Nephron progenitor cell (in vitro differentiated cells): ENCODE measurements around the gene CREB5.

ENCODE experiments used
- DNase-seq: peaks from one replicate; pipeline ENCODE4 v3.0.0; 2021
- H3K27ac Mint-ChIP-seq: 2 replicates; pipeline ENCODE4 v1.8.0; 2021; ENCODE audit warnings: mild to moderate bottlenecking, moderate library complexity, mixed read lengths
- H3K27me3 Mint-ChIP-seq: 2 replicates; pipeline ENCODE4 v1.8.0; 2021; ENCODE audit warnings: mild to moderate bottlenecking, low read depth, mixed read lengths; ENCODE audit not compliant: poor library complexity
- H3K36me3 Mint-ChIP-seq: 2 replicates; pipeline ENCODE4 v1.8.0; 2021; ENCODE audit warnings: low read depth, mixed read lengths
- H3K4me1 Mint-ChIP-seq: 2 replicates; pipeline ENCODE4 v1.8.0; 2021; ENCODE audit warnings: mixed read lengths
- H3K4me3 Mint-ChIP-seq: 2 replicates; pipeline ENCODE4 v1.8.0; 2021; ENCODE audit warnings: mild to moderate bottlenecking, moderate library complexity, mixed read lengths
- H3K9me3 Mint-ChIP-seq: 2 replicates; pipeline ENCODE4 v1.8.0; 2021; ENCODE audit warnings: mild to moderate bottlenecking, moderate library complexity, mixed read lengths
- TF ChIP-seq, protein P1 (sequence below): fragments of 200-600 bp; sonication (generic); IDR thresholded peaks from 2 replicates; pipeline ENCODE4 v1.5.0; 2021; ENCODE audit warnings: antibody characterized with exemption

CREB5 gene

DNA sequence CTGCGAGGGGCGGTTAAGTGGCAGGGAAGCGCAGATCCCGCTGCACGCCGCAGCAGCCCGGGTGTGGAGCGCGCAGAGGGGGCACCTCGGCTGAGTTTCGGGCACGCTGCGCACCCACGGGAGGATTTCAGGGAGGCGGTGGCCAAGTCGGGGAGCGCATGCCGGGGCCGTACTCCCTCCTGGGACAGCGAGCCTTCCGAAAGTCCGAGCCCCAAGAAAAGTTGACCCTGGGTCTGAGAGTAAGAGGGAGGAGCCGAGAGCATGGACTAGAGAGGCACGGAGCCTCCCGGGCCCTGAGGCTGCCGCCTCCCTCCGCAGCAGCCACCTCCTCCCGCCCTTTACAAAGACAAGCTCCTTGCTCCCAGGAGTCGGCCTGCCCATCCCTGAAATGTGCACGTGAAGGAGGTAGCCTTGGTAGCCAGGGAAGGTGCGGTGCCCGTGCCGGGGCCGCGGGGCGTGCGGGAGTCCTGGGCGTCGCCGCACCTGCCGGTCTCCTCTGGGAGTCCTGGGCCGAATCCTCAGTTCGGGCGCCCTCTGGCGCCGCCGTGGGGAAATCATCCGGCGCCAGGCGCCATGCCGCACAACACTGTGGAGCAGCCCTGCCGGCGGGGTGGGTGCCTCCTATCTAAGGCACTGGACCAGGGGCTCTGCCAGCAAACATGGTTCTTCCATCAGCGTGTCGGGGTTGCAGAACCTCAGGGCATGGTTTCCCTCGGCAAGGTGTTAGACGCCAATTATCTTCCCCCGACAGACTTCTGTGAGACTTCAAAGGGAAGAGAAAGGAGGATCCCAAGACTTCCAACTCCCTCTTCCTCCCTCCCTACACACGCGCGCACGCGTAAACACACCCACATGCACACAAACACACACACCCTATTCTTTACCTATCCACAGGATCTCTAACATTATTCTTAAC lies 441.8 kb downstream of the CREB5 start:
- no peaks in the 10 kb centered on the region for H3K9me3 Mint-ChIP-seq

DNA sequence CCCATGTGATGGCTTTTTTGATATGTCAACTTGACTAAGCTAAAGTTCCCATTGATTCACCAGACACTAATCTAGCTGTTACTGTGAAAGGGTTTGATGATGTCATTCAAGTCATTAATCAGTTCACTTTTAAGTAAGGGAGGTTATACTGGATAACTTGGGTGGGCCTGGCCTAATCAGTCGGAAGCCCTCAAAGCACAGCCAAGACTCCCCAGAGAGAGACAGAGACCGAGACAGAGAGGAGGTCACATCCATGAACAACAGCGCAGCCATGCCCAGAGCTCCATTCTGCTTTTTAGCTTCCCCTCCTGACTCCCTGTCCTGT lies 442.4 kb downstream of the CREB5 start:
- Mint-ChIP-seq H3K27ac (no peak overlapping the region), H3K4me3 (peak overlapping the region; percentile 81), H3K4me1 (peaks cover 54% of the 10 kb centered on the region), H3K36me3 (no peaks in the 10 kb centered on the region), H3K9me3 (no peaks in the 10 kb centered on the region), H3K27me3 (peaks cover 15% of the 10 kb centered on the region)
- TF ChIP-seq, protein P1, sequence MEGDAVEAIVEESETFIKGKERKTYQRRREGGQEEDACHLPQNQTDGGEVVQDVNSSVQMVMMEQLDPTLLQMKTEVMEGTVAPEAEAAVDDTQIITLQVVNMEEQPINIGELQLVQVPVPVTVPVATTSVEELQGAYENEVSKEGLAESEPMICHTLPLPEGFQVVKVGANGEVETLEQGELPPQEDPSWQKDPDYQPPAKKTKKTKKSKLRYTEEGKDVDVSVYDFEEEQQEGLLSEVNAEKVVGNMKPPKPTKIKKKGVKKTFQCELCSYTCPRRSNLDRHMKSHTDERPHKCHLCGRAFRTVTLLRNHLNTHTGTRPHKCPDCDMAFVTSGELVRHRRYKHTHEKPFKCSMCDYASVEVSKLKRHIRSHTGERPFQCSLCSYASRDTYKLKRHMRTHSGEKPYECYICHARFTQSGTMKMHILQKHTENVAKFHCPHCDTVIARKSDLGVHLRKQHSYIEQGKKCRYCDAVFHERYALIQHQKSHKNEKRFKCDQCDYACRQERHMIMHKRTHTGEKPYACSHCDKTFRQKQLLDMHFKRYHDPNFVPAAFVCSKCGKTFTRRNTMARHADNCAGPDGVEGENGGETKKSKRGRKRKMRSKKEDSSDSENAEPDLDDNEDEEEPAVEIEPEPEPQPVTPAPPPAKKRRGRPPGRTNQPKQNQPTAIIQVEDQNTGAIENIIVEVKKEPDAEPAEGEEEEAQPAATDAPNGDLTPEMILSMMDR, result no peak
- no peak for DNase-seq

More for the DNA sequence above, 441.8 kb downstream of the CREB5 start:
- Mint-ChIP-seq H3K4me3 (peak overlapping the region; percentile 81), H3K27ac (no peak overlapping the region), H3K27me3 (peaks cover 15% of the 10 kb centered on the region), H3K36me3 (no peaks in the 10 kb centered on the region), H3K4me1 (peaks cover 48% of the 10 kb centered on the region)
- TF ChIP-seq, protein P1, result peak; percentile 86
- DNase-seq, result peak; percentile 85

DNA sequence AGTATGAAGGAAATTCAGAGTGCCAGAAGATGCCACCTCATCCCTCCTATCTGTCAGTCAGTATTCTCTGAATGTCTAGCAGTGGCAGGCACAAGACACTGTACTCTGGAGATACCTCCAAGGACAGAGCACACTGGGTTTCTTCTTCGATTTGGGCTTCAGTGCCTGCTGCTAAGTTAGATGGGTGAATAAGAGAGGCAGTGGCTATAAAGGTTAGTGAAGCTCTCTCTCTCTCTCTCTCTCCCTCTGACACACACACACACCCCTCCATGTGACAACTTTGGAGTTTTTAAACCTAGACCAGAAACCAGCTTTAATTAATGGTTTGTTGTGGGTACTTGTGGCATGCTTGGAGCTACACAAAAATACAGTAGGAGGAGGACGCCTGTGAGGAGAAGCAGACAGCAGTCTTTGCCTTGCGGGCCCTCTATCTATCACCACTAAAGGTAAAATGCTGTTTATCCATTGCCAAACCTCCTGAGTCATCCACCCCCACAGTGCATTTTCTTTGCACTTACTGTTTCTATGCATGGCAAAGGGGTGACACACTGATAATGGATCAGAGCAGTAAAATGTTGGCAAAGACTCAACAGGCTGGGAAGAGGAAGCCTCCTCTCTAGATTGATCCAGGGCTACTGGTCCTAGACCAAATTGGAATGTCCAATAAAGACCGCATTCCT lies 443.4 kb downstream of the CREB5 start:
- Mint-ChIP-seq H3K4me3 (peak overlapping the region; percentile 18), H3K27ac (no peak overlapping the region), H3K9me3 (no peaks in the 10 kb centered on the region), H3K4me1 (peaks cover 54% of the 10 kb centered on the region), H3K36me3 (no peaks in the 10 kb centered on the region), H3K27me3 (peaks cover 15% of the 10 kb centered on the region)
- no peak for DNase-seq
- TF ChIP-seq, protein P1, result no peak

DNA sequence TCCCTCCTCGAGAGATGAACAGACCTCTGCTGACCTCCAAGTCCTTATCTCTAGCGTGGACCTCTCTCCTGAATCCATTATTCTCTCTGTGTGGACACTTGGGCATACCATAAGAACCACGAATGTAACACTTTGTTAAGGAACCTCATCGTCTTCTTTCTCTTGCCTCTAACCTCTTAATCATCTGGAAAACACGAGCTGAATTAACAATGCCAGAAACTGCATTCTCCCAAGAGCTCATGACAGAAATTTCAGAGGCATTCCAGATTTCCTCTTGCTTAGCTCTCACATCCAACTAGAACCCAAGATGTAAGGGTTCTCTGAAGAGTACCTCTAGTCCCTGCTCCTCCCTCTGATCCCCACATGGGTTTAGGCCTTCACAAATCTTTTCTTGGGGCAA lies 444.3 kb downstream of the CREB5 start:
- H3K4me1 Mint-ChIP-seq, result peaks cover 44% of the 10 kb centered on the region
- TF ChIP-seq, protein P1, result no peak
- DNase-seq, result no peak
- peaks cover 14% of the 10 kb centered on the region for H3K27me3 Mint-ChIP-seq
- H3K36me3 Mint-ChIP-seq, result no peaks in the 10 kb centered on the region
- H3K4me3 Mint-ChIP-seq, result no peak overlapping the region
- H3K27ac Mint-ChIP-seq, result no peak overlapping the region
- H3K9me3 Mint-ChIP-seq, result no peaks in the 10 kb centered on the region

DNA sequence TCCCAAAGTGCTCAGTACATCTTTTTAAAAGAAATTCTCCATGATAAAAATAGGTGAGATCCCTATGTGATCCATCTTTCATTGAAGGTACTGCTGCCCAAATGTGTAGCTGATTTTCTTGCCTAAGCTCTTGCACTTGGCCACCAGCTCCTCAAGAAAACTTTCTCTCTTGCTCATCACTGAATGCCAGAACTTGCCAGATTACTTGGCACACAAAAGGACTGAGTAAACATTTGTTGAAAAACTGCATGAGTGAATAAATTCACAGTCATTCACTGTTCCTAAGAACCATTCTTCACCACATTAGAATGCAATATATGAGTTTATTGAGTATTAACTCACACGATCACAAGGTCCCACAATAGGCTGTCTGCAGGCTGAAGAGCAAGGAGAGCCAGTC lies 445.9 kb downstream of the CREB5 start:
- Mint-ChIP-seq H3K4me3 (no peak overlapping the region), H3K36me3 (no peaks in the 10 kb centered on the region), H3K9me3 (no peaks in the 10 kb centered on the region), H3K4me1 (peaks cover 33% of the 10 kb centered on the region), H3K27me3 (peaks cover 15% of the 10 kb centered on the region), H3K27ac (no peak overlapping the region)
- no peak for DNase-seq
- TF ChIP-seq, protein P1, result no peak
